GM18511 (cell line): Measurements from ENCODE around the gene SGSM1.

Experiments
- ATAC-seq: cut with Tn5 transposase; IDR thresholded peaks from one replicate; pipeline ENCODE4 v1.9.1; 2021; ENCODE audit warnings: mild to moderate bottlenecking, moderate library complexity; ENCODE audit not compliant: unreplicated experiment

SGSM1 gene

DNA sequence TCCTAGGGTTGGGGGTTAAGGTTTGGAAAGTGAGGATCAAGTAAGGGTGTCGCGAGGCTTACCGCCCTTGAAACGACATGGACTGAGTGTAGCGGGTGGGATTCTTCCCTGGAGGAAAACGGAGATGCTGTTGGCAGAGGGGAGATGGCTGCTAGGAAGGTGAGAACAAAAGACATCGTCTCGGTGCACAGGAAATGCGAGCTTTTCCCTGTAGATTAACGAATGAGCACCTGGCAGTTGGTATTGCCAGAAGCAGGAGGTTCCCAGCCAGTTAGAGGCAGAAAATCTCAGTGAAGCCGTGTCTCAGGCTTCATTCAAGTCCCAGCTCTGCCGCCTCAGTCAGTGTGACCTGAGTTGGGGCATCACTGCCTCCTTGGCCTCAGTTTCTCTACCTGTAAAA, 141.9 kb downstream of the SGSM1 start:
- ATAC-seq: no peak

DNA sequence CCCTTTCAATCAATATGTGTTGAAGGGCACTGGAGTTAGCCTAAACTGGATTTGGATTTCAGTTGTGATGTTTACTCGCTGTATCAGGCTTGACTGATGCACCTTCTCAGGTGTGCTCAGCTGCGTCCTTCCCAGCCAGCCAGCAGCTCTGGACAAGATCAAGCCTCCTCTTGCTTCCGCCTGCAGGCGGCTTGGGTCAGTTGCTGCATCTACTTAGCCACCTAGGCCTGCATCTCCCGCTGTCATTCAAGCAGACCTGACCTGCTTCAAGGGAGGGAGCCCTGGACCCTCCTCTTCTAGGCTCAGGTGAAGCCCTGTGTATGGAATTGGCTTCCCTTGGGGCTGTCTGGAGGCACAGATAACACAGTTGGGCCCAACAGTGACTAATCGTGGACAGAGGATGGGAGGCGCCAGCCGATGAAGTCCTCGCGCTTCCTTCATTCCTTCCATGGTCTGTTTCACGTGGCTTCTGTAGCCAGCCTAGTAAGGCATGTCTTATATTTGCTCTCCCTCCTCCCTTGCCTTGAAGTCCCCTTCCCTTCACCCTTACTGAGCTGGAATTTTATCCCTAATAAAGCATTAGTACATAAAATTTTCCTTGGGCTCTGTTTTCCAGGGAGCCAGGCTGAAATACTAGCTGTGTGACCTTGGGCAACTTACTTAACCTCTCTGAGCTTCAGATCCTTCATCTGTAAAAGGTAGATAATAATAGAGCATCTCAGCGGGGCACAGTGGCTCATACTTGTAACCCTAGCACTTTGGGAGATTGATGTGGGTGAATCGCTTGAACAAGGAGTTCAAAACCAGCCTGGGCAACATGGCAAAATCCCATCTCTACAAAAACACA, 142.6 kb downstream of the SGSM1 start:
- ATAC-seq: no peak

DNA sequence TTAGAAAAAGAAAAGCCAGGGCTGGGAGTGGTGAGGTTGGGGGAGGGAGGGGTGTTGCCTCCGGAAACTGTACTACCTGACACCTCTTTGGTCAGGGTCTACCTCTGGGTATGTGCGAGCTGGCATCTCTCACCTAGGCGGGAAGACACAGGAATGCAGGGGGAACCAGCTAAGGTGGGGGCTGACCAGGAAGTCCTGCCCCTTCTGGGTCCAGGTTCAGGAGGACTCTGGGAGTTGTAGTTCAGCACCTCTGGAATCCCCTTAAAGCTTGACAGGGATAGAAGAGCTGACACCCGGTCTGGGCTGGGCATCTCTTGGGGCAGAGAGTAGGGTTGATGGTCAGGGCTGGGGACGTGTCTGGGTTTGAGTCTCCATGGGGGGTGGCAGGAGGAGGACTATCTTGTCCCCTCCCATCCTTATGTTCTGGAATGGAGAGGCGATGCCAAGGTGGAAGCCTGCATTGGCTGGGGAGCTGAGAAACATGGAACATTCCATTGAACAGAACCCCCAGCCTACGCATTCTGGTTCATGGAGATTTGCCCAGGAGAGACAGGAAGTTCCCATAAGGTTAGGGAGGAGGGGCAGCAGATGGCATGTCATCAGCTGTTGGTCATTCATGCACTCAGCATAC, 144.4 kb downstream of the SGSM1 start:
- ATAC-seq: no peak

DNA sequence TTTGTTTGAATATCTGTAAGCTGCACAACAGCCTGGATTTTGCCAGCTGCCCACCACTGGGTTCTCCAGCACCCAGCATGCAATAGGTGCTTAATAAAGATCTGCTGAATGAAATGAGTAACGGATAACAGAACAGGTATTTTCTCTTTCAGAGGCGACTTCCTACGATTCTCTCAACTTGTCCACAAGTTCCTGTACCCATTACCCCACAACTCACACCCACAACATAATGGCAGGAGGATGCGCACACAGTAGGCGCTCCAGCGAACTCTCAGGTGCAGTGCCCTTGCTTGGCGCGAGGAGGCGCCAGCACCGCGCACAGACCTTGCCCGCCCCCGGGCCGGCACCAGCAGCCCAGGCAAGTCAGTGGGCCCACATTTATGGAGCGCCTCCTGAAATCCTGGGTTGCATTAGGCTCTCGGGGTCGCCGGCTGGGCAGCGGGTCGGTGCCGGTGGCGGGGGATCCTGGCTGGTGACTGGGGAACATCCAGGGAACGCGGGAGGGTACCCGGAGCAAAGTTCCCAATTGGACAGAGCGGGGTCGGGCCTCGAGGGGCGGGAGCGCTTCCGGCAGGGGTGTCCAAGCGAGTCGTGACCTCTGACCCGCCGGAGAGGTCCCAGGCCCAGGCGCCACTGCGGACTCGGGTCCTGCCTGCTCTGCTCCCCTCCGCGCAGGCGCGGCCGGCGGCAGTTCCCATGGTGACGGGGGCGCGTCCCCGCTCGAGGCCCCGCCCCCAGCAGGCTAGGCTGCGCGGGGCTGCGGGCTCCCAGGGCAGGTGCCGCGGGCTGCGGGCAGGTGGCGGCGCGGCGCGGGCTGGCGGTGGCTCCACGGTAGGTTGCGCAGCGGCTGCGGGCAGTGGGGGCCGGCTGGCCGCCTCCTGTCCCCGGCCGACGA, 146.2 kb downstream of the SGSM1 start, which contains the start of gene KIAA1671:
Gene KIAA1671 (plus strand): TSS at position 775 of the 895 bp plus-strand sequence. CDS start 75,284 bp downstream, outside the sequence.
- ATAC-seq: peak; percentile 82

DNA sequence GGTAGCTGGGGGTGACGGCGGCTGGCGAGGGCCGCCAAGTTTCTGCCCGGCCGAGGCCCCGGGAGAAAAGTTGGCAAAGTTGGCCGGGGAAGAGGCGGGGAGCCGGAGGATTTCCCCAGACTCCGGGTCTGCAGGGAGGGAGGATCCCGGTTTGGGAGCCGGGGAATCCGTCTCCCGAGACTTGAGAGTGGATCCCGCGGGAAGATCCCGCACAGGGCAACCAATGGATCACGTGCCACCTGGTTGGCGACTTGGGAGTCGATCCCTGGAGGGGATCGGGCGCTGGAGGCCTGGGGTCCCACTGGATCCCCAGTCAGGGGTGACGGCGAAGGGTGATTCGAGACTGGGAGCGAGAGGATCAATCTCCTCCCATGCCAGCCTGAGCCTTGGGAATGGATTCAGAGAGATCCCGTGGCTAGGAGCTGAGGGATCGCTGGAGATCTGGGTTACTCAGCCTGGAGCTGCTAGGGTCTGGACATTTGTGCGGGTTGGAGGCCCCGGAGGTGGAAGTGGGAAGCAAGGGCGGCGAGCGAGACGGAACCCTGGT, 146.9 kb downstream of the SGSM1 start:
- peak; percentile 6 for ATAC-seq

DNA sequence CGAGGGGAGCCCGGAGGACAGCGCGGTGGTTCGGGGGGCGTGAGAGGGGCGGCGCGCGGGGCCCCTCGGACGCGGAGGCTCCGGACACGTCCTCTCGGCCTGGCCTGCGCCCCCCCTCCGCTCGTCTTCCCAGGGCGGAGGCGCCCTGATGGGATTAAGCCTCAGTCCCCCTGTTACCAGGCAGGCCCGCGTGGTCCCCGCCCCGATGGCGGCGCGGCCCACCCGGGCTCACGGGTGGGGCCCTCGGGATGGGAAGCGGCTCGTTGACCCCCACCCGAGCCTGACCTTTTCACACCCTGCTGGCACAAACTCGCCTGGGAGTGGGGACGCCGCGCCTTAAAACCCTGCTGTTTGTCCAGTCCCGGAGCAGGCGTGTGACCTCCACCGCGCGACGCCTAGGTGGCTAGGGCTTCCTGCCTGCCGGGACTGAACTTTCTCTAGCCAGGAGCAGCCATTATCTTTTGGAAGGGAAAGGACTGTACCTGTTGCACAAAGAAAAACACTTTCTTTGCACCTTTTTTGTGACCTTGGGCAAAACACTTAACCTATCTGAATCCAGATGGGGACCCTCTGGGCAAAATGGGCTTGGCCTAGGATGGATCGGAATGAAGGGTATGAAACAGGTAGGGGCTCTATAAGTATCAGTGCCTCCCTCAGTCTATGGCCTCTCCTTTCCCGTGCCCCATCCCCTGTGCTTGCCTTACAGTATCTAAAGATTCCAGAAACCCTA, 147.5 kb downstream of the SGSM1 start:
- ATAC-seq: no peak

DNA sequence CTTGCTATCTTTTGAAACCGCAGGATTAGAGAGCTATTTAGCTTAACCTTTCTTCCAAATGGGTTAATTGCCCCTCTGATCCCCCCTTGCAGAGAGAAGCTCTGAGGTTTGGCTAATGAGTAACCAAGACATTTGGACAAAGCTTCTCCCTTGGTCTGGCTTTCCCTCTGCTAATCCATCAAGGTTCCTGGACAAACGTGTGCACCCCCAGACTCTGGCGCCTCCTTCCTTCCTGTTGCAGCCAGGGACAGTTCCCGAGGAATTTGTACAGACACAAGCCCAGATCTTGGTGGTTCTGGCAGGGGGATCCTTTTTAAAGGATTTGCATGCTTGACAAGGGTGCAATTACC, 148.1 kb downstream of the SGSM1 start:
- ATAC-seq: no peak

DNA sequence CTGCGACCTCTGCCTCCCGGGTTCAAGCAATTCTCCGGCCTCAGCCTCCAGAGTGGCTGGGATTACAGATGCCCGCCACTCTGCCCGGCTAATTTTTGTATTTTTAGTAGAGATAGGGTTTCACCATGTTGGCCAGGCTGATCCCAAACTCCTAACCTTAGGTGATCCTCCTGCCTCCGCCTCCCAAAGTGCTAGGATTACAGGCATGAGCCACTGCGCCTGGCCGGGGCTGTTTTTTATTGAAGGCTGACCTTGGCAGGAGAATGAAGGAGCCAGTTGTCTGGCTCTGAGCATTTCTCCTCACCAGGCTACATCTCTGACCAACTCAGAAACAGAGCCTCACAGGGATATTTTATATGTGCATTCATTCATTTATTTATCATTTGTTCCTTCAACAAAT, 148.8 kb downstream of the SGSM1 start:
- no peak for ATAC-seq

DNA sequence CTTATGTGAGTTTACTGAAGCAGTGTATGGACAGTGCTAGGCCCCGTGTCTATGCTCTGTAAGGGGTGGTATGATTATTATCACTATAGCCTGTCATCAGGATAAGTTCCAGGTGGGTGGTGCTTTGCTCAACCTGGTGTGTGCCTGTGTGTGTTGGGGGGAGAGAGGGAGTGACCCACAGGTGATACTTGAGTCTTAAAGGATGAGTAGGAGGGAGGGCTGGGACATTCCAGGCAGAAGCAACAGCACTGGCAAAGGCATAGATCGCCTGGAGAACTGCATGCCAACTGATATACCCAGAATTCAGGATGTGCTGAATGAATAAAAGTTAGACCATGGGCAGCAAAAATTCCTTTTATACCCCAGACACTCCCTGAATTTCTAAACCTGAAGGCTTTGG, 151.0 kb downstream of the SGSM1 start:
- no peak for ATAC-seq

DNA sequence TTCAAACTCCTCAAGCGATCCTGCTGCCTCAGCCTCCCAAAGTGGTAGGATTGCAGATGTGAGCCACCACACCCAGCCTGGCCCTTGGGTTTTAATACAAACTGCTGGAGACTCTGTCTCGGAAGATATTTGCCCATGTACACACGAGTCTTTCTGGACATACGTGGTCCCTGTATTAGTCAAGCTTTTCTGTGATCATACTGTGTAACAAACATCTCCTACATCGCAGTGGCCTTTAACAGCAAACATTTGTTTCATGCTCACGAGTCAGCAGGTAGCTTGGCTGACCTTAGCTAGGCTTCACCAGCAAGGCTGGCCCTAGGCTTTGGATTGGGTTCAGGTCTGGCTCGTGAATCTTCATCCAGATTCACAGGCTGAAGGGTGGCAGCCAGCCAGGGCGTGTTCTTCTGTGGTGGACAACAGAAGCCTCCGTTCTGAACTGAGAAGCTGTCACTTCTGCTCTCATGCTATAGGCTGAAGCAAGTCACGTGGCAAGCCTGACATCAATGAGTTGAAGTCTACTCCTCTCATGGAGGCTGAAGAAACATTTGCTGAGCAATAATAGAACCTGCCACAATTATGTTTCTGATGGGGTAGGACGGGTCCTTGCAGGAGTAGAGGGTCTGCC, 155.3 kb downstream of the SGSM1 start:
- ATAC-seq: no peak

DNA sequence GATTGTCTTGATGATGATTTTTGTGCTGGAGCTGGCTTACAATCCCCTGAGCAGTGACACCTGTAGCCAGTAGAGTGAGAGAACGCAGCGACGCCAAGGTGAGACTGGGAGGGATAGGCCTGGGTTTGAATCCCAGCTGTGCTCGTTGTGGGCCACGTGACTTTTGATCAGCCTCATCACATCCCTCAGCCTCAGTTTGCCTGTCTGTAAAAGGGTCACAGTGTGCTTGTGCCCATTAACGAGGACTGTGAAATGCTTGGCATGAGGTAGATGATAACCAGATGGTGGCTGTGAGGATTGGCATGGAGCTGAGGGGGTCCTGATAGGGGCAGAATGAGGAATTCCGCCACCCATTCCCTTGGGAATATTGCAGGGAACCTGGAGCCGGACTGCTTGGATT, 156.1 kb downstream of the SGSM1 start:
- no peak for ATAC-seq

DNA sequence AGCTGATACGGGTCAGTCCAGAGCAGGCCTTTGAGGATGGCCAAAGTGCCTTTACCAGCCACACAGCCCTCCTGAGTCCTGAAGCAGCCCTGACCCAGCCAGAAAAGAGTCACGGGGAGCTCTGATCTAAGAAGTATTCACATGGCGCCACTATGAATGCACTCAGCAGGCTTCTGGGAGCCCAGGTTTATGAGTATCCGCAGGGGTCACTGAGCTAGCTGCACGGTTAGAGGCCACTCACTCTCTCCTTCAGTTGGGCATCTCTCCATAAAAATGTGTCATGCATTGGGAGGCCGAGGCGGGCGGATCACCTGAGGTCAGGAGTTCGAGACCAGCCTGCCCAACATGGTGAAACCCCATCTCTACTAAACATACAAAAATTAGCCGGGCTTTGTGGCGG, 156.8 kb downstream of the SGSM1 start:
- no peak for ATAC-seq

DNA sequence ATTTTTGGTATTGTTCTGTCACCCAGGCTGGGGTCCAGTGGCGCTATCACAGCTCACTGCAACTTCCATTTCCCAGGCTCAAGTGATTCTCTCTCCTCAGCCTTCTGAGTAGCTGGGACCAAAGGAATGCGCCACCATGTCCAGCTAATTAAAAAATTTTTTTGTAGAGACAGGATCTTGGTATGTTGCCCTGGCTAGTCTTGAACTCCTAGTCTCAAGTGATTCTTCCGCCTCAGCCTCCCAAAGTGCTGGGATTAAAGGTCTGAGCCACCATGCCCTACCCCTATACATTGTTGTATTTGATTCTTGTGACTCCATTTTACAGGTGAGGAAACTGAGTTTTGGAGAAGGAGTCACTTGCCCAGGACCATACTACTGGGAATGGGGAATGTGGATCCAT, 158.4 kb downstream of the SGSM1 start:
- no peak for ATAC-seq

DNA sequence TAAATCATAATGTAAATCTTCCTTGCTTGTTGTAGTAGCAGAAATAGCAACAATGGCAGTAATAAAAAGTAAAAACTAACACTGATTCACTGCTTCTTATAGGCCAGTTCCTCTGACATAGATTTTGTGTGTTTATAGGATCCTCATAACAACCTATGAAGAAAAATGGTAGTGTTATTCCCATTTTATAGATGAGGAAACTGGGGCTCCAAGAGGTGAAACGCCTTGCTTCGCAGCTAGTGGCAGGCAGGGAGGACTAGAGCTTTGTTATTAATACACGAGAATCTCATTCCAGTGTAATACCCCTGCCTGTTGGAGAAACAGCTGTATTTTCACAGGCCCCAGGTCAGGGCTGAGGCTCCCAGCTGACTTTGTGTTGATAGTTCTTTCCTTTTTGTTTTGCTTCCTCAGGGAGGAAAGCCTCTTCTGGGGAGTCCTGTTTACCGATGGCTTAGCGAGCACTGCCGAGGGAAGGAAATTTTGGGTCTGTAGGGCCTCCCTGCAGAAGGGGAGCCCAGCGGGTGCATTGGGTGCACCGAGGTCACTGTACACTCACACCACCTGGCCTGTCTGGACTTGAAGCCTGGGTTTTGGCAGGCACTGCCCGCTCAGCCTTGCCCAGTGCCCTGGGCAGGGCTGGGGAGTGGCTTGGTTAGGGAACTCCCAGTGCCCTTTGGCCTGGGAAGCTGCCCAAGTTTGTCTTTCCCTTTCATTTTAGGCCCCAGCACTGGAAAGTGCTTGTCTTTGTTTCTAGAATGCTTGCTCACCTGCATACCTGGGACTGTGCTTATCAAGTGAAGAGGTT, 160.0 kb downstream of the SGSM1 start:
- ATAC-seq: no peak

DNA sequence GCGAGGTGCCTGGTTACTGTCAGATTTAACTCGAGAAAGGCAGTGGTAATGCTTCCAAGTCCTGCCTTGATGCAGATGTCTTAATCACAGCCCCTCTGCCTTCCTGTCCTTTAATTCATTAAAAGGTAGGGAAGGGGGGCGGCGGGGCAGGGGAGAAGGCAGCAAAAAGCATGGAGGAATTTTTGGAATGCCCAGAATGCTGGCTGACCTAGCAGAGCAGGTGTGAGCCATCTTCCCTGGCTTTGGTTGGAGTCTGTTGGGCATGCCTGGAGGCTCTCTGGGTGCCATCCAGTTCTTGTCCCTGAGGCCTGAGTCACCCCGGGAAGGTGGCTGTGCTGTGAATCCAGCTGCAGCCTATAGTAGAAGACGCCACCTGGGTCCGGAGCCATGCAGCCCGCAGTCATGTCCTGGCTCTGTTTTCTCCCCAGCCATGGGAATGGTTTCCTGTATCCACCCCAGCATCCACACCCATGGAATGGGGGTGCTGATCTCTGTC, 162.1 kb downstream of the SGSM1 start:
- ATAC-seq: no peak

DNA sequence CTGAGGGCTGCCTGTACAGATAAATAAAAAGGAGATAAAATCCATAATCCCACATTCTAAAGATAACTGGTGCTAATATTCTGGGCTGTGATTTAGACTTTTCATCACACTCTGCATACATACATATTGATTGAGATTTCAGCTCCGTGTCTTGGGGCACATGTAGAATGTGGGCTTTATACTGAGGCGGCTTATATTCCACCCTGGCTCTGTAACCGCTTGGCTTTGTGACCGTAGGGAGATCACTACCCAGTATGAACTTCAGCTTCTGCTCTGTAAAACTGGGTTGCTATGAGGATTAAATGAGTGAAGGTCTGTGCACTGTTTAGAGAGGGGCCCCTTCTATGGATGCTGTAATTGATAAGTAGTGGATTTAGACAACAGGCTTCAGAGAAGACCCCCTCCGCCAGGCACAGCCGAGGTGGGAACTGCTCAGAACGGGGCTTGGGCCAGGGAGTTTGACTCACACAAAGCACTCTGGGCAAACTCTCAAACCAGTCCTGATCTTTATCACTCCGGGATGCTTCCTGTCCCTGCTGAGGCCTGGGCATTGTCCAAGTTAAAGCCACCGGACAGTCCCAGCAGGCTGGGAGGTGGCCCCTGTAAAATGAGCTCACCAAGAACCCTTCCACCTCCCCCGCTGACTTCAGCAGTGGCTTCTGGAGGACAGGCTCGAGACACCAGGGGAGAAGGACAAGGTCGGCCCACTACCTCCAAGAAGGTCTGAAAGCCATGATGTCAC, 163.7 kb downstream of the SGSM1 start:
- no peak for ATAC-seq

DNA sequence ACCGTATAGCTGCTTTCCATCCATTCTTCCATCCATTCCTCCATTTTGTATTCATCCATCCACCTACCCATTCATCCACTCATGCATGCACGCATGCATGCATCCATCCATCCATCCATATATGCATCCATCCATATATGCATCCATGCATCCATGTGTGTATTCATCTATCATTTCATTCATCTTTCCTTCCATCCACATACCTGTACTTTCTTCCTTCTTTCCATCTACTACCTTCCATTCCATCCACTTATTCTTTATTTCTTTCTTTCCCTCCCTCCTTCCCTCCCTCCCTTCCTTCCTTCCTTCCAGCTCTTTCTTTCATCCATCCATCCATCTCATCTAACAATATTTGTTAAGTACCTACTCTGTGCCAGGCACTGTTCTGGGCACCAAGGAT, 166.4 kb downstream of the SGSM1 start:
- ATAC-seq: no peak

DNA sequence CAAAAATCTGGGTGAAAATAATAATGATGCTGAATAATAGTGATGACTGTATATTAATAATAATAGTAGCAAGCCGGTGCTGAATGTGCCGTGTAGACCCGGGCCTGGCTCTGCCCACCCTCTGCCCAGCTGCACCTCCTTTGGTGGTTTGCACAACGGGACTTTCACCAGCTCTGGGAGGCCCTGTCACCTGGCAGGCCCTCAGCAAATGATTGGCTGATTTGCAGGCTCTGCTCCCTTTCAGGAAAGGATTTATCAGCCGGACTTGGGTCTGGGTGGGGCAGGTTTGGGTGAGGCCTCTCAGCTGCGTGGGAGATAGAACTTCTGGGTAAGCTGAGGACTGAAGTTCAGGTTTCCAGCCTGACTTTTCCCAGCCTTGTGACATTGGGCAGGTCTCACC, 167.9 kb downstream of the SGSM1 start:
- no peak for ATAC-seq
